Sigmoid colon (tissue), 3 donors: ENCODE data around the gene PAX3.

Source experiments
- POLR2A ChIP-seq, 2 donors: fragments of 450-650 bp; IDR thresholded peaks; one replicate each; pipeline ENCODE4 v1.6.1; 2016; ENCODE audit warnings: antibody characterized with exemption in 2 of 2, mild to moderate bottlenecking in 2 of 2, moderate library complexity in 2 of 2
- TF ChIP-seq, protein P1 (sequence below), 4 experiments: fragments of 450-650 bp in 3 of 4; fragments of 200-600 bp in 1 of 4; IDR thresholded peaks; one replicate each; pipeline ENCODE4 v1.5.1; 2016 to 2019; ENCODE audit warnings: antibody characterized with exemption in 4 of 4, mild to moderate bottlenecking in 3 of 4, moderate library complexity in 2 of 4

DNA sequence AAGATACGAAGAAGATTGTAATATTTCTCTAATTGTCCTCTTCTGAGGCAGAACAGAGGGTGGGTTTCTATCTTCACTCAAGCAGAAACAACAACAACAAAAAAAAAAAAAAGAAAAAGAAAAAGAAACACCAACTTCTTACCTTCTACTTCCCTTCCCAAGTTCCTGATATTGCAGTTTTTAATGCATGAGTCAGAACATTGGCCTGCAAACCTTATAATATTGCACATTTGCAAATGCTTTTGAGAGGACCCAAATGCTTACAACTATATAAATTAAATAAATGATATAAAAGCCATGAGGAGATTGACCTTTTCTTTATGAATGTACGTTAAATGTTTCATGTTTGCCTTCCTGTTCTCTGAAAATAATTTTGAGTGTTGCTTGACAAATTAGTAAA, 37.3 kb downstream of the PAX3 start:
- TF ChIP-seq, protein P1, sequence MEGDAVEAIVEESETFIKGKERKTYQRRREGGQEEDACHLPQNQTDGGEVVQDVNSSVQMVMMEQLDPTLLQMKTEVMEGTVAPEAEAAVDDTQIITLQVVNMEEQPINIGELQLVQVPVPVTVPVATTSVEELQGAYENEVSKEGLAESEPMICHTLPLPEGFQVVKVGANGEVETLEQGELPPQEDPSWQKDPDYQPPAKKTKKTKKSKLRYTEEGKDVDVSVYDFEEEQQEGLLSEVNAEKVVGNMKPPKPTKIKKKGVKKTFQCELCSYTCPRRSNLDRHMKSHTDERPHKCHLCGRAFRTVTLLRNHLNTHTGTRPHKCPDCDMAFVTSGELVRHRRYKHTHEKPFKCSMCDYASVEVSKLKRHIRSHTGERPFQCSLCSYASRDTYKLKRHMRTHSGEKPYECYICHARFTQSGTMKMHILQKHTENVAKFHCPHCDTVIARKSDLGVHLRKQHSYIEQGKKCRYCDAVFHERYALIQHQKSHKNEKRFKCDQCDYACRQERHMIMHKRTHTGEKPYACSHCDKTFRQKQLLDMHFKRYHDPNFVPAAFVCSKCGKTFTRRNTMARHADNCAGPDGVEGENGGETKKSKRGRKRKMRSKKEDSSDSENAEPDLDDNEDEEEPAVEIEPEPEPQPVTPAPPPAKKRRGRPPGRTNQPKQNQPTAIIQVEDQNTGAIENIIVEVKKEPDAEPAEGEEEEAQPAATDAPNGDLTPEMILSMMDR (IDR thresholded peaks at IDR 0.05): no peak
- TF ChIP-seq POLR2A (IDR thresholded peaks at IDR 0.05): no peak
